ENCODE data around the gene TXNRD1.

- no peak for TF ChIP-seq GLIS3 (CRISPR knock-in tag; IDR thresholded peaks at IDR 0.05)
- TF ChIP-seq PATZ1 (CRISPR knock-in tag; IDR thresholded peaks at IDR 0.05; ENCODE audit: borderline replicate concordance): no peak
These were observed 59.2 kb downstream of the TXNRD1 start for GRCh38 chr12:104274811-104275210.

Measured in SK-N-SH treated with all-trans-retinoic acid at 6 μM for 48 hours (cell line).